Transverse colon (tissue), 4 donors: ENCODE measurements around the gene COG5.

Experiments used
- CTCF ChIP-seq, 5 experiments: fragments of 200-600 bp in 3 of 5; fragments of 450-650 bp in 2 of 5; sonication (generic) in 3 of 5; IDR thresholded peaks; 1 replicate in 2 of 5; 2 replicates in 3 of 5; pipeline ENCODE4 v1.5.1; 2016 to 2017; ENCODE audit warnings: antibody characterized with exemption in 5 of 5, inconsistent platforms in 3 of 5, mild to moderate bottlenecking in 2 of 5, moderate library complexity in 1 of 5
- EP300 ChIP-seq: sonication (generic); formaldehyde crosslinking; IDR thresholded peaks from one replicate; pipeline ENCODE4 v1.6.1; 2017; ENCODE audit warnings: antibody characterized with exemption, low read depth
- POLR2A ChIP-seq: fragments of 450-650 bp; IDR thresholded peaks from one replicate; pipeline ENCODE4 v1.6.1; 2016; ENCODE audit warnings: antibody characterized with exemption, mild to moderate bottlenecking, moderate library complexity
- POLR2AphosphoS5 ChIP-seq, 3 donors: sonication (generic); formaldehyde crosslinking; IDR thresholded peaks; one replicate each; pipeline ENCODE4 v1.6.1; 2016; ENCODE audit warnings: antibody characterized with exemption in 3 of 3

- TF ChIP-seq CTCF (IDR thresholded peaks at IDR 0.05) (no peak), EP300 (no peak), POLR2AphosphoS5 (IDR thresholded peaks at IDR 0.05) (no peak), POLR2A (no peak)
These were observed 136.3 kb downstream of the COG5 start for GRCh38 chr7:107427462-107427861.
